HG03025 (cell line): ENCODE results near the gene FGF13.
A peak's percentile ranks its signal among the peaks of the same experiment; 100 is the strongest.

Experiments used
- ATAC-seq: cut with Tn5 transposase; IDR thresholded peaks from one replicate; pipeline ENCODE4 v1.9.1; 2021; ENCODE audit warnings: mild to moderate bottlenecking, moderate library complexity; ENCODE audit not compliant: unreplicated experiment, low FRiP score

Gene FGF13

DNA sequence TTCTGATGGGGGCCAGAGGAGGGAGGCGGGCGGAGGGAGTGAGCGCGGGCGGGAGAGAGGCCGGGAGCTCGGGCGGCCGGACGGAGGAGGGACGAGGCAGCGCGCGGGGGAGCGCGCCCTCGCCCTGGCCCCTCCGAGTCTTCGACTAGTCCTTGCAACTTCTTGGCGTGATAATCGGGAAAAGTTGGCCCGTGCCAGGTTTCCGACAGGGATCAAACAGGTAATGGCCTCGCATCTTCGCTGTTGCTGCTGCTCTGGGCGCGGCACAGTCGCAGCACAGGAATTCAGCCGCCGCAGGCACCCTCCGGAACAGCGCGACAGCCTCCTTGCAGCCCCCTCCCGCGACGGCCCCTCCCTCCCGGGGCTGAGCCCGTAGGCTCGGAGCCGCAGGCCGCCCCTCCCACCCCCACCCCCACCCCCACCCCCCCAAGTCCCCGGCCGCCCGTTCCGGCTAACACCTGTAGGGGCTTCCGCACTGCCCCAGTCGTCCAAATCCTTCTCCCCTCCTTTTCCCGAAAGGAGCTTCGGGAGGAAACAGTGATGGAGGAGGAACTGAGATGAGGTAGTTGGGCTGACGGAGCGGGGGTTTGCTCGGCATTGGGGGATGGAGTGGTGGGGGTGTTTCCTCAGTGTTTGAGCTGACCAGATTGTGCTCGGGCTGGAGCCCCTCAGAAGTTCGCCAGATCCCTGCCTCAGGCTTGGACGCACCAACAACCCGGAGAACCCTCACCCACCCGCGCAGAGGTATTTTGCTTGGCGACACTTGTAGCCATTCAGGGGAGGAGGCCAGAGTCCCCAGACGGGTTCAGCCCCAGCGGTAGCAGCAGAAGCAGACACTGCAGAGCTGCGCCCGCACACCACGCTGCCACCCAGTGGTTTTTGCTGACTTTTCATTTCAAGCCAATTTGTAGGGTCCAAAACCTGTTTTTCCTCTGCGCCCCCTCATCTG lies at the start of gene FGF13:
Gene FGF13, minus strand, starts transcription at position 319 of the 949 bp plus-strand sequence. CDS start 714 bp downstream, outside the sequence.
- ATAC-seq, result no peak

DNA sequence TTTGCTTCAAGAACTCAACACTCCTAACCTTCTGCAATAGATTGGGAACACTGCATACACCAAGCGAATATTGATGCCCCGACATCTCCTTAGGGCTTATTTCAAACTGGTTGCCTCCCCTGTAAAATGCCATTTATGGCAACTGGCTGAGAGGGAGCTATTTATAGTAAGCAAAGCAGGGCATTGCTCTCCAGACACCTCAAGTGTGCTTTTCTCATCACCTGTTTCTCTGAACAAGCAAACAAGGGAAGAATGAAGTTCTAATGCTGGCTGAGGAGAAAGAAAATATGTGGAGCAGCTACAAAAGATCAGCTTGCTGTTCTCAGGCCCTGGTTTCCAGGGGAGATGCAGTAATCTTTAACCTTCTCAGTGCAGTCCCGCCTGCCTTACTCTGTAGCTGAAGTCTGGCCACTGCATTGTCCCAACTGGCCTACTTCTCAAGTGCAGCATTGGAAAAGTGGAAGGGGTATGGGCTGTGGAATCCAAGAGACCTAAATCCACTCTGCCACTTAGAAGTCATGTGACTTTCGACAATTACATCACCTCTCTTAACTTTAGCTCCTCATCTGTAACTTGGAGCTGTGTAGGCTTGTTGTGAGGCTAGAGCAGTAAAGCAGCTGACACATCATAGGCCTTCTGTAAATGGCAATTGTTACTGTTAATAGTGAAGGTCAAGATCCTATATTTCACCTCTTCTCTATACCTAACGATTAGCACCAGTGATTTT lies 47.9 kb upstream of the FGF13 start:
- ATAC-seq, result no peak

DNA sequence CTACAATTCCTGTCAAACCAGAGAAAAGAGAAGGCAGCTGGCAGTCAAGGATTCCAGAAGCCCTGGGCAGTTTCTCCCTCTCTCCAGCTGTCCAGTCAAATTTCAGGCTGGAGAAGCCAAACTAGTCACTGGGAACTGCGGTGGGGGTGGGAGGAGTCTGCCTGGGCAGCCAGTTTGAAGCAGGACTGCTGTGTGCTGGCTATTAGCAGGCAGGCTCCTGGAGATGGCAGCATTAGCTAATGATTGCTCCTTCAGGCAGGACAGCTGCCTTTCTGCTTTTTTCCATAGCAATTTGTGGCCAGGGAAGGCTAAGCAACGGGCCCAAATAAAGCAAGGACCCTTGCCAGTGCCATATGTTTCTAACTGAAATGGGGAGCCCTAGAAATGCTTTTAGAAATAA lies 44.7 kb upstream of the FGF13 start:
- ATAC-seq, result no peak

DNA sequence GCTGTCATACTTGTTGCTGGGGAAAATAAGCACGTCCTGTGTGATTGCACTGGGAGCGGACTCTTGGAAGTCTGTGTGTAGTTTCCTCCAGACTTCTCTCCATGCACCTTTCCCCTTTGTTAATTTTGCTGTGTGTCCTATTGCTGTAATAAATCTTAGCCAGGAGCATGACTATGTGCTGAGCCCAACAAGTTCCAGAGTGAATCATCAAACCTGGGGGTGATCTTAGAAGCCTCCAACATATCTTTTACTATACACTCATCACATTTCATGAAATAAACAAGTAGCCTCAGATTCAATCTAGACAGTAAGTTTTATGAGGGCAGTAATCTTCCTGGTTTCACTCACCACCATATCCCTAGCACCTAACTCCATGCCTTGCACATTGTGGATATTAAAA lies 43.3 kb upstream of the FGF13 start:
- ATAC-seq, result no peak

DNA sequence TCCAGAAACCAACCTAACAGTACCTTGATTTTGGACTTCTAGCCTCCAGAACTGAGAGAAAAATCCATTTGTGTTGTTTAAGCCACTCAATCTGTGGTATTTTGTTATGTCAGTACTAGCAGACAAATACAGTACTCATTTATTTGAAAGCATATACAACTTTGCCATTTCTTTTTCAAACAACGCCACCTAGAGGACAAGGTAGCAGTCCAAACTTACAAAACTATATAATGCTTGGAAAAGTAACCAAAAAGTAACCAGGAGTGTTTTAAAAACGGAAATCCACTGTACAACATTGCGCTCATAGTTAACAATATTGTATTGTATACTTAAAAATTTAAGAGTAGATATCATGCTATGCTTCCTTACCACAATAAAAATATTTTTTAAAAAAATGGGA lies 37.0 kb upstream of the FGF13 start:
- ATAC-seq, result no peak

DNA sequence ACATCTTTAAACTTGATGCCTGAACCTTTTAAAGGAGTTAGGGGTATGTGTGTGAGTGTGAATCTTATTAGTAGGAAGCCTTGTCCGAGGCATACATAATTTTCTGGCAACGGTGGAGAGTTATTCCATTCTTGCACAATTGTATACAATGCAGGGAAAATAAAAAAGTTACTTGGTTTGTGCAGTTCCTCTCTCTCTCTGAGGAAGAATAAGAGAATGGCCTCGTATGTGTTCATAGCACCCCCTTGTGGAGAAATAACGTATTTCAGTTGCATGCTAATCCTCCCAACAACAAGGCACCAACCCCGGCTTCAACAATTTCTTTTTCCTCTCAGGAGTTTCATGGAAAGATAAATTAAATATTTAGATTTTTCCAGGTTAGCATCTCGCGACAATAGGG lies 33.7 kb upstream of the FGF13 start:
- ATAC-seq, result peak; percentile 84

DNA sequence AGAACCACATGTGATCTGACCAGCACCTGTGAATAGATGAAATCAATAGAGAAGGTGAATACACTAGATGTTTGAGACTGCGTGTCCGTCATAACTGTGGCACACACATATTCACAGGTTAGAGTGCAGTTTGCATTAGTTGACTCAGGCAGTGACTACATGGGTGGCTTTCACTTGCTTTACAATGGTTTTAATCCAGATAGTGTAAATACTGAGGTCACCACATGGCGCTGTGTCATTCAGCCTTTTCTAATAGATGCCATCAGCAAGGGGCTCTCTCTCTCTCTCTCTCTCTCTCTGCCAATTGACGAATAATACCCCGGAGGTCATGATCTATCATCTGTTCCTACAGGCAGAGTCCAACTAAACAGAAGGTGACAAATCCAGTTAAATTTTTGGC lies 30.7 kb upstream of the FGF13 start:
- no peak for ATAC-seq

DNA sequence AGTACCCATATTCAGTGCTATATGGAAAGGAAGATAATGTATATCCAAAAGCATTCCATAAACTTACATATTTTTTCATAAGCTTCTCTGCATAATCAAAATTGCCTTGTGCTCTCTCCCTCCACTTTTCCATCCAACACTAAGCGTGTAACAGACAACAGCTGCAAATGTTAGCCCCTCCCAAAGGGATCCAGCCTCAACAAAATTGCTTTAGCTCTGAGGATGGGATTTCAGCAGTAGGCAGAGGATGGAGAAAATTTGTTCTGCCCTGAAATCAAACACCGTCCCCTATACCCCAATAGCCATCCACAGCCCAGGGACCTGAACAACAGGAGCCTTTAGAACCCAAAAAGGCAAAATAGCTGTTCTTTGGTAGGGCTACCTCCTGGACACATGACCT lies 28.8 kb upstream of the FGF13 start:
- no peak for ATAC-seq

DNA sequence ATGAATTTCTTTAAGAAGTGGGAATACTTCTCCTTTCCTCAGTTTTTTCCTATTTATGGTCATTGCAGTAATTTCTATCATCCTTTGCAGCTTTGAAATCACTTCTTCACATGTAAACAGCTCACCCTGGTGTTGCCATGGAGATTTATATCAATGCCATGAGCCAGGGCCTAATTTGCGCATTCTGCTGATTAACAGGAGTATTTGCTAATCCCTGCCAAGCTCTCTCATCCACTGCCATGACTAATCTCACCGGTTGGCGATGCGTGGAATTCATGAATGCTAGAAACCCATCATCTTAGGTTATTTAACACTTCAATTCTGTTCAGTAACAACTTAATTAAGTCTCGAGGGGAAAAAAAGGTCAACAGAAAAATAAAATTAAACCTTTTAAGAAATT lies 11.8 kb upstream of the FGF13 start:
- ATAC-seq, result no peak

DNA sequence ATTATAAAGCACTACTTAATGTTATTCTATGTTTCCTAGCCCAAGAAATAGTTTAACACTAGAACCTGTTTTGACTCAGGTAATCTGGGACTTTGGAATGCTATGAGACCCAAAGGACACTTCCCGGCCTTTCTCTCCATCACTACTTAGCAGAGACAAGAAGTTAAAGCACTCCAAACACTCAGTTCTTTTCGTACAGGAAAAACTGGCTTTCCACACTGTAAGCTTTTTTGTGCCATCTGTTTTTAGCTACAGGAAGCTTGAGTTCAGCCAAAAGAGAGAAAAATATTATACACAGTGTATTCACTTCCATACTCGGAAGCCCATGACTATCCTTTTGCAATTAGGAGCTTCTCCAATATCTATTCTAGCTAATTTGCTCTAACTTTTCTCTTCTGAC lies 7.9 kb upstream of the FGF13 start:
- ATAC-seq, result no peak

DNA sequence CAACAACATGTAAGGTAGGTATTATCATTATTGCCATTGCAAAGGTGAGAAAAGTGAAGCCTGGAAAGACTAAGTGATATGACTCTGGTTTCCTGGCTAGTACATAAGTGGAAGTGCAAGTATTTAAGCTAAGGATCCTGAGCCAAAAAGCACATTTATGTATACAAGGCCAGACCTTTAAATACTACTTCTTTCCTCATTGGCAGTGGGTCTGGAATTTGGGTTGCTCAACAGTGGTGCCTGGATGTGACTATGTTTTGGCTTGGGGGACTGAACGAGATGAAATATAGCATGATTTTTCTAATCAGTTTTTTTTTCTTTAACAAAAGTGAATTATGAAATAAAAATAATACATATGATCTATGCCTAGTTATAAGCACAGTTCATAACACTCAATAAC lies 7.4 kb upstream of the FGF13 start:
- no peak for ATAC-seq

DNA sequence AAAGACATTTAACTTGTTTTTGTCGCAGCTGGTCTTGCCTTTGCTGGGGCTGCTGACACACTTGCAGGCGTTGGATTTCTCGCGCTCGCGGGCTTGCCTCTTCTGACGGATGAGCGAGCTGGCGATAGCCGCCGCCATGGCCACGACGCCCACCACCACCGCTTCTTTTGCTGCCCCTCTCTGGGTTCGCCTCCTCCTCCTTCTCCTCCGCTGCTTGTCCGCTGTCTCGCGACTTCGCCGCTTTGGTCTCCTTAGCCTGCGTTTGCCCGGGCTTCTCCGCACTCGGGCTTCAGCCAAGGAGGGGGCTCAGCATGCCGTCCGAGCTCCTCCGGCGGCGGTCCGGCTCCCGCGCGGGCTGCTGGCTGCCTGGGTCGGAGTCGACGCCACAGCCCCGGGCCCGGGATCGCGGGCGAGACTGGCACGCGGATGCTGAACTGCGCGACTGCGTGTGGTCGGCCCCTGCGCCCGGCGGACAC lies 613 bp downstream of the FGF13 start:
- no peak for ATAC-seq

DNA sequence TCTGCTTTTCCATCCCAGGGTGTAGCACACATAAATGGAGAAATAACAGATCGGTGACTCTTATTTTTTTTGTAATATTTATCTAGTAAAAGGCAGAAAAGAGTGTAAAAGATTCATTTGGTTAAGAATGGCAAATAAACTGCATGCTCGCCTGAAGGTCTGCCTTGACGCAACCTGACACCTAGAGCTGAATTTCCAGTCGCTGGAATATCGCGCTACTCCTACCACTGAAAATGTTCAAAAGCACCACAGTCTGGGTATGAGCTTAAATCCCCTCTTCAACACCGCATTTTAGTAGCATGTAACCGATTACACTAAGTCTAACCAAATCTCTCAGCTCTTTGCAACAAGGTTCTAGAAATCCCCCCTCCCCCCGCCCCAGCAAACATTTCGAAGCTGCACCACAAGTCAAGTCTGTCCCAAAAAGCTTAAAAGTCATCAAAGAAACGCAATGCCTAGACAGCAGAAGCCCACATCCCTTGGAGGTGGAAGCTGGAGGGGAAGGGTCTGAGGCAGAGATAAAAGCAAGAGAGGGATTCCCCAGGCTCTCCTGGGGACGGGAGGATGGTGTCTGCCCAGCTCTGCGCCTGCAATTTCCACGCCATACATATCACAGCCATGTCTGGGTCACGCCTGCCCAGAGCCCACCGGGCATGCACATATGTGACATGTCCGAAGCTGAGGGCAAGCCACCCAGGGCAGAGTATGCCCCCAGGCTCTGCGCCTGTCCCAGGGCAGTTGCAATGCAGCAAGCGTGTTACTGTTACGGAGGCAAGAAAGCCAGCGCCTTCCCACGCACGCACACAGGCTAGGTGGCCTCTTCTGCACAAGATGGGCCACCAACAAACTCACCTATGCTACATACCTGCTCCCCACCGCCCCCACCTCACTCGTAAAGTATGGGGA lies 1.4 kb downstream of the FGF13 start:
- ATAC-seq, result no peak

DNA sequence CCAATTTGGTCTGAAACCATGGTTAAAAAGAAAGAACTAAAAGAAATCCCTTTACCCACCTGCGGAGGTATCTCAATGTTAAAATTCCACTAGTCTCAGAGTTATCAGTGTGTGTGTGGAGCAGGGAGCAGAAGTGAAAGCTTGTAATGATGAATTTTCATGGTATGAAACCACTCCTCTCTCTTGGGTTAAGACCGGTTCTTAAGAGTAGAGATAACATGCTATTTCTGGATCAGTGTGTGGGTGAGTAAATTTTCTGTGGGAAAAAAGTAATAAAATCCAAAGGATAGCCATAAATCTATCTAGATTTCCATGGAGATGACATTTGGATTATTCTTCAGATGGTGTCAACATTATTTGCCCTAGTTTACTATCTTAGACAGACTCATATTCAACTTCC lies 3.2 kb downstream of the FGF13 start:
- ATAC-seq, result no peak

DNA sequence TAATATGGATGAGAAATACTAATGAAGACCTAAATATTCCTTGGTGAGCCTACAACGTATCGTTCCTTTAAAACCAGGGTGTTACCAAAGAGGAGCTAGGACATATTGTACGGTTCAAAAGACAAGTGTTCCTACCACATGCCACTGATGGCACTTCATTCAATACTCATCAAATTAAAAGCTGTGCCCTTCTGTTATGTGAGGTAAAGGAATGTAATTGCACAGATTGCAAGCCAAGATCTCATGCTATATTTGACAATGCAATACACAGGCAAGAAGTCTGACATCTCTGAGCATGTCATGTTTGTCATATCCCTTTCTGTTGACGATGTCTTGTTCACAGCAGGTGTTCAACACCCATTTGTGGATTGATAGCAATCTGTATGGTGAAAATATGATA lies 6.9 kb downstream of the FGF13 start:
- ATAC-seq, result no peak

DNA sequence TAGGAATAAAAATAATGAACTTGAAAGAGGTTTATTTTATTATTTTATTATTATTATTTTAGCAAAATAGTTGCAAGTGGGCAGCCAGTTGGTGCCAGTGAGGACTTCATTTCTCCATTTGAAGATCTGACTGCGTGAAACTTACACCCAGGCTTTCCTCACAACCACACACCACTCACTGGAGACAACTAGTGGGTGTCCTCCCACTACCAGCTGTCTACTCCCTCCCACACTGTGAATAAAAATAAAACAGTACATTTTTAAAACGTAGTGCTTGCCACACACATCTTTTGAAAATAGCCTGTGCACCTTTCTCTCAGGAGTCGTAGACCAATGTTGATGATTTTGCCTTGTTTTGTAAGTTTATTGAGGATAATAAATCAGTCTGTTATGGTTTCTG lies 7.4 kb downstream of the FGF13 start:
- no peak for ATAC-seq

DNA sequence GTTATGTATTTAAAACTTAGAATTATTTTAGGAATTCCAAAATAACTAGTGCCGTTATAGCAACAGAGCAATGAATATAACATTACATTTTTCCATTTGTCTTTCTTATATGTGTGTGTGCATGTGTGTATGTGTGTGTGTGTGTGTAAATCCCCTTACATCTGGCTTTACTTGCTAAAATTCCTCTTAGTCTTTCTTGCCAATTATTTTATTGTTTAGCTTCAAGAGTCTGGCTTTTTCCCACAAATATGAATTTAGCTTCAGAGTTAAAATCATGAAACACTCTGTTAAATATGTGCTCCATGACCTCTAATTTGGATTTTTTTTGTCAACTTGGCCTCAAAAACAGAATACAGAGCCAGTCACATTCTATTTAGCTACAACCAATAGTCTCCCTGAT lies 18.9 kb downstream of the FGF13 start:
- no peak for ATAC-seq

DNA sequence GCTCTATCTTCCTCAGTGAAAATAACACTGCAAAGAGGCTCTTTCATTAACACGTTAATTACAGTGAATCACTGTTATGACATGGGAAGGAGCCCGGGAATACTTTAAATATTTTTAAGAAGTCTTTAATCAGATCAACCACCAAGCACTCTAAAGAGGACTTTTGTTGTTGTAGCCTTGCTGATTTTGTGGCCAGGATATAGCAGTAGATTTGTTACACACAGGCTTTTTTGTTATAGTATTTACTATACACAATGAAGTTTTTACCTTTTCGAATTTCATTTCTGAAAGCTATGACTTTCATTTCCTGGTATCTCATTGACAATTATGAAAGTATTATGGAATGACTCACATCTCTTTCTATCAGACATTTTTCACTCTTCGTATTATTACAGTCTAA lies 20.3 kb downstream of the FGF13 start:
- no peak for ATAC-seq

DNA sequence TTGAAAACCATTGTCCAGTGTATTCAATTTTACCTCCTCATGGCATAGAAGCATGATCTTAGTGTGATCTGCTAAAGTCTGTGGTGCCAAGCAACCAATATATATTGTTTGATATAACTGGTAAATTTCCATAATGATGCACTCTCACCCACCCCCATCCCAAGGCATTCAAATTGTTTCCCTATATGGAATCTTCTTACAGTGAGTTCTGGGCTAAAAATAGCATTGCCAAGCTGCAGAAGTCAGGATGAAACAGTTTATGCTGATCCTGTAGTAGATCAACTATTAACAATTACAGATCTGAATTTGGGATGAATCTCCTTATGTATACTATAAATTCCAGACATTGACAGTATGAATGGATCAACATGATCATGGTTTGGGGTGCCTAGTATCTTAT lies 20.9 kb downstream of the FGF13 start:
- ATAC-seq, result no peak

DNA sequence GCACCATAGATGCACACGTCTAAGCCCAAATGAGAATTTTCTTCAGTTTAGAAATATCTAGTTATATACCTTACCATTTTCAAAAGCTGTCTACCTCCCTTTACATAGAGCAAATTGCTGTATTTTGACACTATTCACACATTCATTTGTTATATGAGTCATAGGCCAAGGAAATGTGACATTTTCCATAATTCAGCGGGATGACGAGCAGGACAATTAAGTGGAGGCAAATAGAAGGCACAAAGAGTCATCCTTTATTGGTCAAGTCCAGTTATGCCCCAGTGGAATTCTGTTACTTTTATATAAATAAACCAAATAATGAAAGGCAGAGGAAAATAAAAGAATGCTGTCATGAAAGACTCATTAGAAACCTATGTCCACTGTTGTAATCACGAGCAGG lies 27.9 kb downstream of the FGF13 start:
- ATAC-seq, result no peak

DNA sequence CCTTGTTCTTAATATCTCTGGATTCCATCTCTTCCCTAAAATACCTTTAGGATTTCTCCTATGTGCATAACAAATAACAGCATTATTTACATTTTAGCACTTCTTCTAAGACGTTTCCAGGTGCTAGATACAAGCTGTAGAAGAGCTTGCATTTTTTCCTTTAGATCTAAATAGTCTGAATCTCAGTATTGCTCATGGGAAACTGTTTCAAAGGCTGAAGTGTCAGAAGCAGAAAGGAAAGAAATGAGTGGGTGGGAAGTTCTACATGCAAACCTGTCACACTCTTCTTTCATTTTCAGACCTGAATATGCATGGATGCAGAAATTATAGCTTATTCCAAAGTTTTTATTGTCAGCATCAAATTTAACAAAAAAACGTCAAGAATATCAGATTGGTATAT lies 41.8 kb downstream of the FGF13 start:
- ATAC-seq, result no peak
